GM10248 (cell line): ENCODE data around the gene METTL1.
A peak's percentile ranks its signal among the peaks of the same experiment; 100 is the strongest.

ENCODE experiments used
- CTCF ChIA-PET: fragments of 300-600 bp; sonication (Branson Sonifier 250); formaldehyde crosslinking; extraction: SDS; loops from one replicate; lab custom pipeline; 2021; ENCODE audit warnings: antibody characterized with exemption; lab: Yijun Ruan, JAX
- POLR2A ChIA-PET: fragments of 350-650 bp; sonication (Branson Sonifier 250); formaldehyde crosslinking; extraction: SDS; loops from one replicate; lab custom pipeline; 2020; ENCODE audit warnings: antibody characterized with exemption; lab: Yijun Ruan, JAX
- DNase-seq: peaks from one replicate; pipeline ENCODE4 v3.0.0; 2012; ENCODE audit errors: extremely low spot score
- TF ChIP-seq, protein P1 (sequence below): IDR thresholded peaks from 2 replicates; pipeline ENCODE4 v1.5.1; 2012; ENCODE audit warnings: mild to moderate bottlenecking, low read depth; ENCODE audit errors: extremely low read depth, missing control alignments, control extremely low read depth

The METTL1 gene

DNA sequence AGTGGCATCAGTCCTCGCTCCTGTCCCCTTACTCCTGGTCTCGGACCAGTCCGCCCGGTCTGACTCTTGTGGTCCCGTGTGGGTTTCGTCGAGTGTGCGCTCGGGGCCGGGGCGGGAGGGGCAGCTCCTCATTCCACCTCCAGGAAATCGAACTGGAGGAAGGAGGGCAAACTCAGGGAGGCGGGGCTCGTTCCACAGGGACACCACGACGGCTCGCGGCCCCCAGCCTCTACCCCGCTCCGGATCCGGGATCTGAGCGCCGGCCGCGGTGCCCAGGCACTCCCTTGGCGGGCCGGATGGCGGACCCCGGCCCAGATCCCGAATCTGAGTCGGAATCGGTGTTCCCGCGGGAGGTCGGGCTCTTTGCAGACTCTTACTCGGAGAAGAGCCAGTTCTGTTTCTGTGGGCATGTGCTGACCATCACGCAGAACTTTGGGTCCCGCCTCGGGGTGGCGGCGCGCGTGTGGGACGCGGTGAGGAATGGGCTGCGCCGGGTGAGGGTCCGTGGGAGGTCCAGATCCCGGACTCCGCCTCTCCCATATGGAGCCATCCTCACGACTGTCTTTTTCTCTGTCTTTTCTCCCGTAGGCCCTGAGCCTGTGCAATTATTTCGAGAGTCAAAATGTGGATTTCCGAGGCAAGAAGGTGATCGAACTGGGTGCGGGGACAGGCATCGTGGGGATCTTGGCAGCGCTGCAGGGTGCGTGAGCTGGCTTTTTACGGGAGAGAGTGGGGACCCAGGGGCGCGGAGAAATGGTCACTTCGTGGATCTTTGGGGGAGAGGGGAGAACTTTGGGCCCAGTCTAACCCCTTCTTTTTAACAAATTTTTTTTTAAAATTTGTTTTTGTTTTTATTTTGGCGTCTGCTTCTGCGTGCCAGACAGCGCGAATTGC is 771 bp upstream of the METTL1 start, which contains the start of gene EEF1AKMT3:
Gene EEF1AKMT3, plus strand, starts transcription at position 186 of the 894 bp plus-strand sequence. Its CDS starts 111 bp downstream, at position 297.
- DNase-seq = peak; percentile 57
- ChIA-PET CTCF (interaction anchor here (0.8 to 4.1 kb wide), 5 partner anchors 10 to 46 kb away, joined by 3 to 39 read pairs (median 6); partner anchors contain the start of genes AVIL and TSFM), POLR2A (interaction anchor here (0.8 to 0.9 kb wide), 2 partner anchors 10 to 28 kb away, joined by 3 to 4 read pairs; partner anchors contain the start of genes TSFM and TSPAN31)
- TF ChIP-seq, protein P1, sequence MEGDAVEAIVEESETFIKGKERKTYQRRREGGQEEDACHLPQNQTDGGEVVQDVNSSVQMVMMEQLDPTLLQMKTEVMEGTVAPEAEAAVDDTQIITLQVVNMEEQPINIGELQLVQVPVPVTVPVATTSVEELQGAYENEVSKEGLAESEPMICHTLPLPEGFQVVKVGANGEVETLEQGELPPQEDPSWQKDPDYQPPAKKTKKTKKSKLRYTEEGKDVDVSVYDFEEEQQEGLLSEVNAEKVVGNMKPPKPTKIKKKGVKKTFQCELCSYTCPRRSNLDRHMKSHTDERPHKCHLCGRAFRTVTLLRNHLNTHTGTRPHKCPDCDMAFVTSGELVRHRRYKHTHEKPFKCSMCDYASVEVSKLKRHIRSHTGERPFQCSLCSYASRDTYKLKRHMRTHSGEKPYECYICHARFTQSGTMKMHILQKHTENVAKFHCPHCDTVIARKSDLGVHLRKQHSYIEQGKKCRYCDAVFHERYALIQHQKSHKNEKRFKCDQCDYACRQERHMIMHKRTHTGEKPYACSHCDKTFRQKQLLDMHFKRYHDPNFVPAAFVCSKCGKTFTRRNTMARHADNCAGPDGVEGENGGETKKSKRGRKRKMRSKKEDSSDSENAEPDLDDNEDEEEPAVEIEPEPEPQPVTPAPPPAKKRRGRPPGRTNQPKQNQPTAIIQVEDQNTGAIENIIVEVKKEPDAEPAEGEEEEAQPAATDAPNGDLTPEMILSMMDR = no peak

DNA sequence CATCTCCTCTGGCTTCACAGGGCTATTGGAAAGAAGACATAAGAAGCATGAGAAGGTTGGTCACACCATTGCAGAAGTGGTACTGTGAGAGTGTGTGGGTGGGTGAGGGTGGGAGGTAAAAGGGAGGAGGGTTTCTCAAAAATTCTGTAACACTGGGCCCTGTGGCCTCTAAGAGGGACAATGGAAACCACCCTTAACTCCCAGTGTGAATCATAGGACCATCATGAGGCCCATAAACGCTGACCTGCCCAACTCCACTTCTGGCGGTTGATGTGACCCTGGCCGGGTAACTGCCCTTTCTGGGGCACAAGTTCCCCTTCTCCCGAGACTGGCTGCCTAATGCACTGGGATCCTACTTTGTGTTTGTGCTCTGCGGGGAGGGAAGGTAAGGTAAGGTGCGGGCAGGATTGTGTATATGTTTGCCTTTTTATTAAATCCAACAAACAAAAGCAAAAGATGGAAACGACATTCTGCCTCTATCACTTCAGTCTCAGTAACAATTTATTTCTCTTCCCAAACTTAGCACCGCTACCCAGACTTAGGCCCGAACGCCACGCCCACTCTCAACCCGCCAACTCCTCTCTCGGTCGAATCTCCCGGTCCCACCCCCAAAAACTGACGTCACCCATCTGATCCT is 551 bp downstream of the METTL1 start:
- DNase-seq = peak; percentile 87
- CTCF ChIA-PET = interaction anchor here (2.6 to 4.1 kb wide), 3 partner anchors 11 to 15 kb away, joined by 9 to 39 read pairs (median 20); partner anchors contain the start of gene TSFM
- POLR2A ChIA-PET = interaction anchor here (0.9 kb wide), 1 partner anchor 11 kb away, joined by 3 read pairs; the partner anchor contains the start of gene TSFM
- TF ChIP-seq, protein P1 = no peak

DNA sequence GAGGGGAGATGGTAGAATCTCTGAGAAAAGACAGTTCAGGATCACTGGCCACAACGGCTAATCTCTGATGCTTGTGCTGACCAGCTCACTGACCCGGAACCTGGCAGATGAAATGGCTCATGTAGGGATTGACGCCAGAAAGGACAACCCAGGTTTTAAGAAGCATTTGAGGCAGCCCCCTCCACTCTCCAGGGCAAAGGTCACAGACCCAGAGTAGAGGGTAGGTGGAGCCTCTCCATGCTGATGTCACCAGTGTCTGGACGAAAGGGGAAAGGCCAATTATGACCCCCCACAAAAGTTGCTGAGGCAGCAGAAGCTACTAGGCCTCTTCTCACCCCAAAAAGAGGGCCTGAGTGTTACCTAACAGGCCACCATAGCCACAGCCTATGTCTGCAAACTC is 1.2 kb downstream of the METTL1 start:
- DNase-seq = no peak
- CTCF ChIA-PET = interaction anchor here (2.6 to 2.8 kb wide), 2 partner anchors 12 to 14 kb away, joined by 9 to 20 read pairs; partner anchors contain the start of gene TSFM
- POLR2A ChIA-PET = no interaction called here
- TF ChIP-seq, protein P1 = no peak

DNA sequence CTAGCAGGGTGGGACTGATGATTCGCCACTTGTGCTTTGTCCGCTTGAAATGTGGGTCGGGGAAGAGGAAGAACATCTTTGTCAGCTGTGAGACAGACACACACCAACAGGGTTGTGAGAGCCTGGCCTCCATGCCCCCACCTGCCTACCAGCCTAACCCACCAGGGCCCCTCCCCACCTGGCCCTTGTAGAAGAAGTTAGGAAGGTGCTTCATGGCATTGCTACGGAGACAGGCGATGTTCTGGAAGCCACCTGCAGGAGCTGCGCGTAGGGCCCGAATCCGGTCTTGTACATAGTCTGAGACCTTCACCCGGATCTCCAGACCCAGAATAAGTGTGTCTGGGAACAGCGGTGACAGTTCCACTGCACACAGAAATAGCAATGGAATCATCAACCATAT is 2.3 kb downstream of the METTL1 start:
- POLR2A ChIA-PET = interaction anchor here (0.6 kb wide), 1 partner anchor 25 kb away, joined by 3 read pairs; the partner anchor contains the start of gene TSPAN31
- TF ChIP-seq, protein P1 = no peak

DNA sequence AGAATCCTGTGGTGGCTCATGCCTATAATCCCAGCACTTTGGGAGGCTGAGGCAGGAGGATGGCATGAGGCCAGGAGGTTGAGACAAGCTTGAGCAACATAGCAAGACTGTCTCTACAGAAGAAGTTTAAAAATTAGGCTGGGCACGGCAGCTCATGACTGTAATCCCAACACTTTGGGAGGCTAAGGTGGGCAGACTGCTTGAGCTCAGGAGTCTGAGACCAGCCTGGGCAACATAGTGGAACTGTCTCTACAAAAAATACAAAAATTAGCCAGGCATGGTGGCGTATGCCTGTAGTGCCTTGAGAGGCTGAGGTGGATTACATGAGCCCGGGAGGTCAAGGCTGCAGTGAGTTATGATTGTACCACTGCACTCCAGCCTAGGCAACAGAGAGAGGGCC is 4.0 kb downstream of the METTL1 start:
- TF ChIP-seq, protein P1 = no peak
- POLR2A ChIA-PET = no interaction called here
- CTCF ChIA-PET = interaction anchor here (0.8 to 4.7 kb wide), 7 partner anchors 9 to 315 kb away, joined by 3 to 61 read pairs (median 4); partner anchors contain the start of gene TSFM
- DNase-seq = no peak

More for the DNA sequence above, 2.3 kb downstream of the METTL1 start:
- no peak for DNase-seq
- CTCF ChIA-PET = interaction anchor here (2.8 to 4.7 kb wide), 2 partner anchors 13 kb away, joined by 9 to 61 read pairs; partner anchors contain the start of gene TSFM

DNA sequence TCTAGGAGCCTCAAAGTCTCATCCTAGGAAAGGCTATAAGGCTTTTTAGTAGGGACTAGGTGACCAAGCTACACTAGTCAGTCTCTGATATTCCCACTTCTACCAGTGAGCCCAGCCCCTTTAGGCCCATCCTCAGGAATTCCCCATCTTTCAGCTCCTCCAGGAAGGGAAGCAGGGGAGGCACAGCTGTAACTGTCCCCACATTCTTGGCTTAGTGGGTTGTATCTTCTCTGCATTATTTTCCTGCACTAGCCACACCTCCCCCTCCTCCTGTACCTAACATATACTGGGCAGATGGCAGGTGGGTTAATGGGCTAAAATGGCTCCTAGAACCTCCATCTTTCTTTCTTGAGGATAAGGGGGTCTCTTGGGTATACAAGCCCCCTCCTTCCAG is 4.6 kb downstream of the METTL1 start:
- CTCF ChIA-PET = interaction anchor here (0.8 to 4.7 kb wide), 9 partner anchors 8 to 314 kb away, joined by 3 to 61 read pairs (median 4); partner anchors contain the start of gene TSFM
- no peak for DNase-seq
- TF ChIP-seq, protein P1 = no peak
- POLR2A ChIA-PET = no interaction called here
